Measurements from ENCODE around the gene SYNDIG1L.
"Not testable (repeated sequence)": the region's sequence is repeated elsewhere in the genome, so short reads cannot be mapped to it uniquely, and the experiment has no call there.

Gene SYNDIG1L

GRCh38 chr14:74402401-74403251, 23.4 kb downstream of the SYNDIG1L start:
- DNase-seq = no peak

- peak in 4 of 5 experiments; percentile 24 to 69 (median 46) for DNase-seq
These were observed 24.3 kb downstream of the SYNDIG1L start for GRCh38 chr14:74401504-74402241.

GRCh38 chr14:74400919-74401503, 25.0 kb downstream of the SYNDIG1L start:
- no peak for DNase-seq

- no peak for DNase-seq
These were observed 25.9 kb downstream of the SYNDIG1L start for GRCh38 chr14:74400031-74400685.

- no peak for DNase-seq
These were observed 30.9 kb downstream of the SYNDIG1L start for GRCh38 chr14:74395094-74395493.

GRCh38 chr14:74394549-74394948, 31.5 kb downstream of the SYNDIG1L start:
- DNase-seq = no peak

GRCh38 chr14:74392616-74393570, 33.1 kb downstream of the SYNDIG1L start:
- DNase-seq = no peak

GRCh38 chr14:74391479-74391878, 34.5 kb downstream of the SYNDIG1L start:
- no peak for DNase-seq

GRCh38 chr14:74390505-74390904, 35.5 kb downstream of the SYNDIG1L start:
- not testable (repeated sequence) for DNase-seq

- DNase-seq = no peak
These were observed 36.0 kb downstream of the SYNDIG1L start for GRCh38 chr14:74389980-74390379.

- DNase-seq = no peak
These were observed 43.8 kb downstream of the SYNDIG1L start for GRCh38 chr14:74382231-74382630.

- not testable (repeated sequence) for DNase-seq
These were observed 44.4 kb downstream of the SYNDIG1L start for GRCh38 chr14:74381571-74381970.

GRCh38 chr14:74380845-74381244, 45.2 kb downstream of the SYNDIG1L start:
- no peak for DNase-seq

GRCh38 chr14:74380172-74380571, 45.8 kb downstream of the SYNDIG1L start:
- no peak for DNase-seq

GRCh38 chr14:74377976-74378690, 47.9 kb downstream of the SYNDIG1L start:
- no peak for DNase-seq

- no peak for DNase-seq
These were observed 57.6 kb downstream of the SYNDIG1L start for GRCh38 chr14:74368441-74368840.

- DNase-seq = no peak
These were observed 58.0 kb downstream of the SYNDIG1L start for GRCh38 chr14:74368026-74368425.

- DNase-seq = no peak
These were observed 61.6 kb downstream of the SYNDIG1L start for GRCh38 chr14:74364271-74364880.

- DNase-seq = peak in 4 of 5 experiments; percentile 27 to 57 (median 42)
These were observed 63.6 kb downstream of the SYNDIG1L start for GRCh38 chr14:74362361-74362915.

GRCh38 chr14:74360163-74360562, 65.8 kb downstream of the SYNDIG1L start:
- DNase-seq = no peak
